PFSK-1 (cell line): ENCODE data around the gene COL2A1.

Experiments used
- FOXP2 ChIP-seq: optimal IDR thresholded peaks from 2 replicates; pipeline ENCODE3; 2011; ENCODE audit warnings: borderline replicate concordance, control low read depth, inconsistent platforms; ENCODE audit not compliant: insufficient read depth; ENCODE audit errors: extremely low read length, extremely low read depth
- POLR2AphosphoS5 ChIP-seq: IDR thresholded peaks from 2 replicates; pipeline ENCODE4 v1.6.1; 2012; ENCODE audit warnings: low read depth, mild to moderate bottlenecking, control low read depth, low read length, moderate library complexity
- REST ChIP-seq, 2 experiments: IDR thresholded peaks; 2 replicates each; pipeline versions ENCODE4 v1.6.1 to v1.8.0; 2011 to 2012; ENCODE audit warnings: low read depth in 2 of 2, low read length in 2 of 2, control low read depth in 1 of 2, inconsistent platforms in 1 of 2, mild to moderate bottlenecking in 1 of 2, moderate library complexity in 1 of 2; ENCODE audit not compliant: insufficient read depth in 1 of 2
- SIN3A ChIP-seq: IDR thresholded peaks from 2 replicates; pipeline ENCODE4 v1.6.1; 2012; ENCODE audit warnings: mild to moderate bottlenecking, low read length, moderate library complexity, borderline replicate concordance; ENCODE audit not compliant: insufficient read depth
- TAF1 ChIP-seq: IDR thresholded peaks from 2 replicates; pipeline ENCODE4 v1.6.1; 2012; ENCODE audit warnings: low read length, control low read depth, borderline replicate concordance; ENCODE audit not compliant: insufficient read depth

Gene COL2A1

DNA sequence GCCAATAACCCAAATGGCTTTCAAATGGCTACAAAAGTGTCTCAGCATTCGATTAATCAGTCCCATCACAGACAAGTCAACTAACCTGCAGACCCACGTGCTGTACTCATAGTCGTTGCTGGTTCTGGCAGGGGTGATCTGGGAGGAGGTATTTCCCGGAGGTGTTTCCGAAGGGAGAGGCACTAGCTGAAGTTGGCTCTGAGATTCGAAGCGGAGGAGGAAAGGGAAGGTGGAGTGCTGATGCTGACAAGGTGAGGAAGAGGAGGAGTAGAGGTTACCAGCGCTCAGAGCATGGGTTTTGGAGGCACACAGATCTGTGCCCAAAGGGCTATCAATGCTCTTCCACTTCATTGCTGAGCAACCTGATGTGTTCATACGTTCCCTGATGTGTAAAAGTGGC lies 20.5 kb upstream of the COL2A1 start:
- TF ChIP-seq POLR2AphosphoS5 (no peak), REST (IDR thresholded peaks at IDR 0.05; ENCODE audit: insufficient read depth in 1 of 2, low read depth in 2 of 2, low read length in 2 of 2) (no peak), SIN3A (no peak), TAF1 (no peak), FOXP2 (no peak)

- TF ChIP-seq POLR2AphosphoS5 (no peak), FOXP2 (no peak), TAF1 (no peak), REST (IDR thresholded peaks at IDR 0.05; ENCODE audit: insufficient read depth in 1 of 2, low read depth in 2 of 2, low read length in 2 of 2) (no peak), SIN3A (no peak)
These were observed 19.1 kb upstream of the COL2A1 start for GRCh38 chr12:48023386-48023785.

GRCh38 chr12:48022676-48023385 lies 18.6 kb upstream of the COL2A1 start:
- no peak for TF ChIP-seq REST (IDR thresholded peaks at IDR 0.05; ENCODE audit: insufficient read depth in 1 of 2, low read depth in 2 of 2, low read length in 2 of 2)
- no peak for TF ChIP-seq TAF1
- TF ChIP-seq FOXP2: no peak
- no peak for TF ChIP-seq SIN3A
- TF ChIP-seq POLR2AphosphoS5: no peak

DNA sequence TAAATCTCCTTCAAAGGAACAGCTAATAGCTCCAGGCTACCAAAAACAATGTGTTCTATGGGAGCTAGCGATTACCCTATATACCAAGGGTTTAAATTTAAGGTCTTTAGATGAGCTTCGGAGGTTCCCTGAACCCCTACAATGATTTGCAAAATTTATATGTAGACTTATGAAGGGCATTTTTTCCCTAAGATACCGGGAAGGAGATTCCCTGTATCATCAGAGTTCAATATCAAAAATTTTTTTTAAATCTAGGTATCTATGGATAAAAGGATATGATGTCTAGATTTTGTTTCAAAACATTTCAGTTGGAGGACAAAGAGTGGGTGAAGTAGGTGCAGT lies 17.9 kb upstream of the COL2A1 start:
- TF ChIP-seq TAF1 (no peak), REST (IDR thresholded peaks at IDR 0.05; ENCODE audit: insufficient read depth in 1 of 2, low read depth in 2 of 2, low read length in 2 of 2) (no peak), SIN3A (no peak), POLR2AphosphoS5 (no peak), FOXP2 (no peak)
